GM19025 (cell line): ENCODE results near the gene FAM180B.

Experiments
- ATAC-seq: cut with Tn5 transposase; IDR thresholded peaks from one replicate; pipeline ENCODE4 v1.9.1; 2021; ENCODE audit warnings: mild to moderate bottlenecking, low read depth, moderate library complexity; ENCODE audit not compliant: unreplicated experiment

FAM180B gene

GRCh38 chr11:47566149-47566698 lies 20.3 kb upstream of the FAM180B start:
- peak; percentile 2 for ATAC-seq

GRCh38 chr11:47569646-47570045 lies 16.8 kb upstream of the FAM180B start:
- no peak for ATAC-seq

- ATAC-seq, result no peak
Measured at GRCh38 chr11:47570651-47571356, 15.7 kb upstream of the FAM180B start.

- ATAC-seq, result no peak
Measured at GRCh38 chr11:47571357-47571729, 15.1 kb upstream of the FAM180B start.

GRCh38 chr11:47571895-47572294 lies 14.6 kb upstream of the FAM180B start:
- no peak for ATAC-seq

GRCh38 chr11:47572715-47573255 lies 13.7 kb upstream of the FAM180B start:
- ATAC-seq, result no peak

- ATAC-seq, result no peak
Measured at GRCh38 chr11:47573321-47573720, 13.2 kb upstream of the FAM180B start.

- ATAC-seq, result no peak
Measured at GRCh38 chr11:47577460-47578041, 8.9 kb upstream of the FAM180B start.

- ATAC-seq, result peak; percentile 92
Measured at GRCh38 chr11:47578524-47579494, 7.7 kb upstream of the FAM180B start, which contains the start of the genes KBTBD4 and NDUFS3. Gene KBTBD4, minus strand, starts transcription at chr11:47578970. Its CDS starts 19 bp downstream, at chr11:47578951. Gene NDUFS3, plus strand, starts transcription at chr11:47579074. Its CDS starts 18 bp downstream, at chr11:47579092.

GRCh38 chr11:47583844-47584243 lies 2.6 kb upstream of the FAM180B start:
- no peak for ATAC-seq

GRCh38 chr11:47587039-47587716 lies 700 bp downstream of the FAM180B start:
- no peak for ATAC-seq

GRCh38 chr11:47587723-47588326 lies 1.3 kb downstream of the FAM180B start:
- ATAC-seq, result no peak

- no peak for ATAC-seq
Measured at GRCh38 chr11:47589118-47589517, 2.6 kb downstream of the FAM180B start.

- ATAC-seq, result no peak
Measured at GRCh38 chr11:47589584-47589976, 3.1 kb downstream of the FAM180B start.

GRCh38 chr11:47589977-47590861 lies 3.7 kb downstream of the FAM180B start:
- ATAC-seq, result no peak

- no peak for ATAC-seq
Measured at GRCh38 chr11:47591764-47592163, 5.3 kb downstream of the FAM180B start.

- ATAC-seq, result no peak
Measured at GRCh38 chr11:47592251-47592650, 5.8 kb downstream of the FAM180B start.

- no peak for ATAC-seq
Measured at GRCh38 chr11:47592970-47593369, 6.5 kb downstream of the FAM180B start.
